ENCODE measurements around the gene FHAD1.
A peak's percentile ranks its signal among the peaks of the same experiment; 100 is the strongest.
"Not testable (repeated sequence)": the region's sequence is repeated elsewhere in the genome, so short reads cannot be mapped to it uniquely, and the experiment has no call there.

Gene FHAD1

GRCh38 chr1:15350151-15350550, 103.1 kb downstream of the FHAD1 start:
- no peak for DNase-seq

GRCh38 chr1:15350551-15351200, 103.7 kb downstream of the FHAD1 start:
- no peak for DNase-seq

GRCh38 chr1:15351310-15351709, 104.3 kb downstream of the FHAD1 start:
- no peak for DNase-seq

GRCh38 chr1:15352128-15352957, 105.3 kb downstream of the FHAD1 start:
- DNase-seq, result peak; percentile 60

- no peak for DNase-seq
Observed at GRCh38 chr1:15353839-15354579, 107.0 kb downstream of the FHAD1 start.

GRCh38 chr1:15354580-15354965, 107.5 kb downstream of the FHAD1 start:
- DNase-seq, result no peak

- no peak for DNase-seq
Observed at GRCh38 chr1:15355968-15356625, 109.1 kb downstream of the FHAD1 start.

GRCh38 chr1:15357612-15358207, 110.7 kb downstream of the FHAD1 start:
- DNase-seq, result no peak

GRCh38 chr1:15358565-15359133, 111.6 kb downstream of the FHAD1 start:
- DNase-seq, result no peak

- DNase-seq, result no peak
Observed at GRCh38 chr1:15360700-15361099, 113.7 kb downstream of the FHAD1 start.

GRCh38 chr1:15362096-15362736, 115.2 kb downstream of the FHAD1 start:
- DNase-seq, result no peak

GRCh38 chr1:15362737-15363128, 115.7 kb downstream of the FHAD1 start:
- no peak for DNase-seq

GRCh38 chr1:15364740-15365139, 117.7 kb downstream of the FHAD1 start:
- no peak for DNase-seq

- no peak for DNase-seq
Observed at GRCh38 chr1:15368888-15369287, 121.9 kb downstream of the FHAD1 start.

GRCh38 chr1:15370268-15370667, 123.2 kb downstream of the FHAD1 start:
- DNase-seq, result no peak

GRCh38 chr1:15370781-15371520, 123.9 kb downstream of the FHAD1 start:
- no peak for DNase-seq

GRCh38 chr1:15371610-15372545, 124.9 kb downstream of the FHAD1 start:
- no peak for DNase-seq

- no peak for DNase-seq
Observed at GRCh38 chr1:15378729-15379128, 131.7 kb downstream of the FHAD1 start.

GRCh38 chr1:15379151-15379550, 132.1 kb downstream of the FHAD1 start:
- not testable (repeated sequence) for DNase-seq
